Kidney (tissue), 14 donors: ENCODE data around the gene ATP2B3. TPM values are rescaled to one million over a fixed set of nuclear protein-coding genes. Genes with fewer than 3 reads are reported as not detected.
A peak's percentile ranks its signal among the peaks of the same experiment; 100 is the strongest.

Experiments used
- DNase-seq, 5 donors: peaks; one replicate each; pipeline ENCODE4 v3.0.0-alpha.2; 2013 to 2020
- FAIRE-seq: peaks from 2 replicates; lab custom pipeline; 2012; peaks lifted over from hg19 to GRCh38; lab: Jason Lieb, UNC
- H3K27ac ChIP-seq, 2 donors: one replicate each; pipeline ENCODE4 v1.7.0; 2013; ENCODE audit warnings: low read depth in 2 of 2, low read length in 2 of 2, inconsistent platforms in 1 of 2
- H3K27me3 ChIP-seq: one replicate; pipeline ENCODE4 v1.7.1; 2013; ENCODE audit warnings: low read length, inconsistent platforms; ENCODE audit not compliant: control insufficient read depth, insufficient read depth
- H3K36me3 ChIP-seq, 3 donors: one replicate each; pipeline versions ENCODE4 v1.7.0 to v1.7.1; 2013; ENCODE audit warnings: low read length in 3 of 3, control low read depth in 1 of 3, inconsistent platforms in 1 of 3; ENCODE audit not compliant: insufficient read depth in 3 of 3, control insufficient read depth in 2 of 3
- H3K4me1 ChIP-seq, 3 donors: one replicate each; pipeline versions ENCODE4 v1.7.0 to v1.7.1; 2013; ENCODE audit warnings: low read length in 3 of 3, inconsistent platforms in 1 of 3, low read depth in 1 of 3; ENCODE audit not compliant: control insufficient read depth in 2 of 3, insufficient read depth in 2 of 3
- H3K4me3 ChIP-seq, 3 donors: one replicate each; pipeline versions ENCODE4 v1.7.0 to v1.8.1; 2013; ENCODE audit warnings: low read length in 3 of 3, control low read depth in 1 of 3, inconsistent platforms in 1 of 3
- H3K9ac ChIP-seq, 3 donors: one replicate each; pipeline versions ENCODE4 v1.7.0 to v1.7.1; 2013; ENCODE audit warnings: low read length in 3 of 3, control low read depth in 1 of 3, inconsistent platforms in 1 of 3
- H3K9me3 ChIP-seq, 3 donors: one replicate each; pipeline versions ENCODE4 v1.7.0 to v1.7.1; 2013; ENCODE audit warnings: low read length in 3 of 3, control low read depth in 1 of 3, inconsistent platforms in 1 of 3; ENCODE audit not compliant: control insufficient read depth in 2 of 3, insufficient read depth in 1 of 3
- CTCF ChIP-seq: IDR thresholded peaks from 3 replicates; pipeline ENCODE4 v1.5.1; 2012; ENCODE audit warnings: mild to moderate bottlenecking, moderate library complexity, borderline replicate concordance; ENCODE audit not compliant: insufficient read depth; ENCODE audit errors: extremely low read depth
- intact Hi-C: fragments of 100-400 bp; cut with DNase I; formaldehyde crosslinking; loops from one replicate; pipeline ENCODE4 v1.11.1; 2022
- polyA plus RNA-seq: library from polyadenylated mRNA; stranded (reverse); fragments of 350-450 nt; fragmentation: Illumina TruSeq; extraction: RNeasy Lipid Tissue Mini Kit (QIAGEN cat#74804); gene quantifications from one replicate; pipeline ENCODE4 v1.2.3, GENCODE V29; 2014; ENCODE audit warnings: low read depth, low replicate concordance; ENCODE audit not compliant: insufficient read depth
- total RNA-seq: library from RNA; stranded (reverse); fragmentation: NEBNext Ultra II Directional; extraction: Animal tissue kit (Norgen Biotek cat#: 25700); gene quantifications from one replicate; pipeline ENCODE4 v1.2.1, GENCODE V29; 2021
- donor health status: control.
- donor health status: control.
- donor health status: control.
- donor health status: control.
- donor health status: control.
- donor health status: DM: yes; HTN: yes; CAD: no.
- donor health status: Normal renal cell carcinoma (clear cell type).

The ATP2B3 gene
- total and polyA plus RNA-seq, 2 donors from 2014 or later: 0.37 TPM; not detected in 1

- H3K36me3 ChIP-seq: peaks cover 0 to 6% (median 0%) of the 10 kb centered on the region in 3 donors
- intact Hi-C loops: no loop called here
- DNase-seq: peak; percentile 19 to 77 (median 29)
- no peaks in the 10 kb centered on the region for H3K9me3 ChIP-seq
- peaks cover 0 to 12% (median 0%) of the 10 kb centered on the region in 3 donors for H3K4me1 ChIP-seq
- TF ChIP-seq CTCF: no peak
- no peak for FAIRE-seq
- H3K9ac ChIP-seq: peak within 1 kb of the TSS in 2 of 3 donors; percentile 45 to 53
- H3K27me3 ChIP-seq: no peaks in the 10 kb centered on the region
- H3K4me3 ChIP-seq: peak within 1 kb of the TSS; percentile 71 to 76 (median 74)
- H3K27ac ChIP-seq: peak within 1 kb of the TSS in 1 of 2 donors; percentile 37
Observed at GRCh38 chrX:153598541-153599191, 81.2 kb downstream of the ATP2B3 start, which contains the start of gene CCNQ. Gene CCNQ (minus strand): TSS chrX:153599139. CDS start chrX:153599073, 66 bp downstream.

DNA sequence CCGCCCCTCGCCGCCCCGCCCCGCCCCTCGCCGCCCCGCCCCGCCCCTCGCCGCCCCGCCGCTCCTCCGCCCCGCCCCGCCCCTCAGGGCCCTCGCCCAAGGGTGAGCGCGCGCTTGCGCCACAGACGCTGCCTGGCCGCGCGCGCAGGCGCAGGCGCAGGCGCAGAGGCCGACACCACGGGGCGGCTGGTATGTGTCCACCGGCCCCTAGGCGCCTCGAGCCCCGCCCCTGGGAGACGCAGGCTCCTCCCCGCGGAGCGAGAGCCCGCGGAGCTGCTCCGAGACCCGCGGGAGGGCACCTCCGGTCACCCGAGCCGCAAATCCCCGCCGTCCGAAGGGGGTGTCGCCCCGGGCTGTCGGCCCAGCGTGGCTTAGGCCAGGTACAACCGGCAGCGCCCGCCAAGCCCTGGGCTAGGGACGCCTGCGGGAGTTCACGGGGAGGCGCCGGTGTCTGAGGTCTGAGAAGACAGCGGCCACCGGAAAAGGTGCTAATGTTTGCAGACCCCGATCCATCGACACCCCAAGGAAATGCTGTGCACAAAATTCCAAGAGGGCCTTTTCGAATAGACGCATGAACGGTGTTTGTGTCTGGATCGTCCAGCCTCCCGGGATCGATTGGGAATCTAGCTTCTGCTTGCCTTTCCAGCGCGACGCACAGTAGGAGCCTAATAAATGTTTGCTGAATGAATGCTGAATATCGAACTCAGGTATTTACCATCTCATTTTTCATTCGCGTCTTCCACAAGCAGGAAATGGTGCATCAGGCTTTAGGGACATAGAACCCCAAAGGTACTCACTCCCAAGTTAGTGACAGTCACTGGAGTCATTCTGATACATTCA, 82.0 kb downstream of the ATP2B3 start:
- DNase-seq: peak; percentile 90 to 96 (median 93)
- Histone ChIP-seq H3K36me3 (peaks cover 0 to 4% (median 0%) of the 10 kb centered on the region in 3 donors), H3K4me1 (peaks cover 0 to 12% (median 0%) of the 10 kb centered on the region in 3 donors), H3K27me3 (no peaks in the 10 kb centered on the region), H3K27ac (peak overlapping the region in 1 of 2 donors; percentile 37), H3K9me3 (no peaks in the 10 kb centered on the region), H3K9ac (peak overlapping the region in 2 of 3 donors; percentile 45 to 53), H3K4me3 (peak overlapping the region; percentile 71 to 76 (median 74))
- FAIRE-seq: no peak
- intact Hi-C loops: no loop called here
- TF ChIP-seq CTCF: no peak

DNA sequence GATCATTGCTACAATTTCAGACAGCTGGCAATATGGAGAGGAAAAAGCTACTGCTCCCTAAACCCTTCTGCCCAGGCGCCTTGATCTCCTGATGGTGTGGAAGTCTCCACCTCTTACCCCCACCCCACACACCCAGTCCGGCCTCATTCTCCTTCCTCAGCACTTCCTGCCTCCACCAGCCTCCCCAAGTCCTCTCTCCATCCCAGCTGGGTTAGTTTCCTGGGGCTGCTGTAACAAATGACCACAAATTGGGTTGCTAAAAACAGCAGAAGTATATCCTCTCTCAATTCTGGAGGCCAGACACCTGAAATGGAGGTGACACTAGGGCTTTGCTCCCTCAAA, 82.6 kb downstream of the ATP2B3 start:
- H3K4me1 ChIP-seq: peaks cover 0 to 12% (median 0%) of the 10 kb centered on the region in 3 donors
- H3K4me3 ChIP-seq: peak overlapping the region; percentile 71 to 76 (median 74)
- H3K9ac ChIP-seq: peak overlapping the region in 2 of 3 donors; percentile 45 to 53
- no peak for DNase-seq
- no peaks in the 10 kb centered on the region for H3K36me3 ChIP-seq
- TF ChIP-seq CTCF: no peak
- H3K9me3 ChIP-seq: no peaks in the 10 kb centered on the region
- no peak for FAIRE-seq
- intact Hi-C loops: no loop called here
- H3K27ac ChIP-seq: no peak overlapping the region
- no peaks in the 10 kb centered on the region for H3K27me3 ChIP-seq
